Activated T-cell treated with anti-CD3 and anti-CD28 coated beads, Interleukin-2, amount 50 U/mL, for 4 hours (primary cell): ENCODE results near the gene UBE2L5. TPM values are rescaled to one million over a fixed set of nuclear protein-coding genes. Genes with fewer than 3 reads are reported as not detected.

Experiments used
- ATAC-seq, 2 donors: fragments of 200-7000 bp; cut with Tn5 transposase; one replicate each; pipeline ENCODE4 v1.10.0; 2021
- DNase-seq: peaks from one replicate; pipeline ENCODE4 v3.0.0-alpha.2; 2020
- H3K27me3 Mint-ChIP-seq: one replicate; pipeline ENCODE4 v1.8.0; 2021; ENCODE audit warnings: low read depth, mixed read lengths
- H3K36me3 Mint-ChIP-seq: one replicate; pipeline ENCODE4 v1.8.0; 2022; ENCODE audit warnings: mixed read lengths; ENCODE audit not compliant: insufficient read depth
- H3K4me1 Mint-ChIP-seq: one replicate; pipeline ENCODE4 v1.8.0; 2021; ENCODE audit warnings: low read depth, mixed read lengths
- H3K4me3 Mint-ChIP-seq: one replicate; pipeline ENCODE4 v1.8.0; 2021; ENCODE audit warnings: mild to moderate bottlenecking, moderate library complexity, mixed read lengths
- H3K9me3 Mint-ChIP-seq: one replicate; pipeline ENCODE4 v1.8.0; 2021; ENCODE audit warnings: mixed read lengths
- total RNA-seq, 3 donors: library from RNA; stranded (reverse); gene quantifications; one replicate each; pipeline ENCODE4 v1.2.1, GENCODE V29; 2021

Gene UBE2L5
- total RNA-seq, 3 donors from 2014 or later = not detected

DNA sequence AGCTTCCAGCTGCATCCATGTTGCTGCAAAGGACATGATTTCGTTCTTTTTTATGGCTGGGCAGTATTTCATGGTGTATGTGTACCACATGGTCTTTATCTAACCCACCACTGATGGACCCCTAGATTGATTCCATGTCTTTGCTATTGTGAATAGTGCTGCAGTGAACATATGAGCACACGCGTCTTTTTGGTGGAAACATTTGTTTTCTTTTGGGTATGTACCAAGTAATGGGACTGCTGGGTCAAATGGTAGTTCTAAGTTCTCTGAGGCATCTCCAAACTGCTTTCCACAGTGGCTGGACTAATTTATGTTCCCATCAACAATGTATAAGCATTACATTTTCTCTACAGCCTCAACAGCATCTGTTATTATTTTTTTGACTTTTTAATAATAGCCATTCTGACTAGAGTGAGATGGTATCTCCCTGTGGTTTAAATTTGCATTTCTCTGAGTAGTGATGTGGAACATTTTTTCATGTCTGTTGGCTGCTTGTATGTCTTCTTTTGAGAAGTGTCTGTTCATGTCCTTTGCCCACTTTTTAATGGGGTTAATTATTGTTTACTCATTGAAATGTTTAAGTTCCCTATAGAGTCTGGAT lies 6.8 kb upstream of the UBE2L5 start:
- Mint-ChIP-seq H3K9me3 (no peaks in the 10 kb centered on the region), H3K4me1 (peaks cover 17% of the 10 kb centered on the region), H3K36me3 (no peaks in the 10 kb centered on the region), H3K27me3 (no peaks in the 10 kb centered on the region), H3K4me3 (no peak overlapping the region)
- ATAC-seq (peak in 1 of 2 donors; percentile 50), DNase-seq (no peak)

DNA sequence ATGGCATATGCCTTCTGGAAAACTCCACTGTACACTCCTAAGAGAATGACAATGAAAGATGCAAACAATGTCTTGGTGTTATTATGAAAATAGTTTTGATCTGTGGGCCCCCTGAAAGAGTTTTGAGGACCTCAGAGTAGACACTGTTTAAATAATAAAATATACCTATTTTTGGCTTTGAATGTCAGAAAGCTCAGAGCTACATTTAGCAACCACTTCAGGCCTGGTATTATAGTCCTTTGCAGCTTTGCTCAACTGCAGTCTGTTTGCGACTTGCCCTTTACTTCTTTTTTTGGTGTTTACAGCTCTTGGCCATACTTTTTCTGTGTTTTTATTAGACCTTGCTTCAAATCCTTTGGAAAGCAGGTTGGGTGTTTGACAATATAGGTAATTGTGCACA lies 5.8 kb upstream of the UBE2L5 start:
- H3K36me3 Mint-ChIP-seq = no peaks in the 10 kb centered on the region
- H3K9me3 Mint-ChIP-seq = no peaks in the 10 kb centered on the region
- H3K4me3 Mint-ChIP-seq = no peak overlapping the region
- peaks cover 22% of the 10 kb centered on the region for H3K4me1 Mint-ChIP-seq
- DNase-seq (no peak), ATAC-seq (no peak)
- H3K27me3 Mint-ChIP-seq = no peaks in the 10 kb centered on the region

DNA sequence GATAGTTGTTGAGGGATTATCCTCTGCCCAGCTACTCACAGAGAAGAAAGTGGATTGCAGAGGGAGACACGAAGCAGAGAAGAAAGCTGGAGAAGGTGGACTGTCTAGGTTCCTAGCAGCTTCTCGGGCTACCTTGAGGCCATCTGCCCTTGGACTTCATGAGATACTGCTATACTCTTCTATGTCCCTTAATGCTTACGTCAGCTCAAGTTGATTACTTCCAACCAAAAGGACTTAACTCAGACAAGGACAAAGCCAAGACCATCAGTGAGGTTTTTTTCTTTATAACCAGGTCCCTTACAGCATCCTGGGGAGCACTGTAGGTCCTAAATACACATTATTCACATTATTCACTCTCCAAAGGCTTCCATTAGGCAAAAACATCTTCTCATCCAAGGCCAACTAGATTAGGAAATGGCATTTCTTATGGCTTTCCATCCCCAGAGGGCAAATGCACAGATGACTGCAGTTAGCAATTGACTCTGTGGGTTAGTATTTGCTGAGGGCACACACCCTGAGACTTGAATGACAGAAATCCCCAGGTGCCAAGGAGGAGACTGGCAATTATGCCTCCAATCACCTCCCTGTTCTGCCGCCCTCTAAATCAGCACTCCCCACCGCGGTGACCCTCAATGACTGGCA lies 4.1 kb upstream of the UBE2L5 start:
- Mint-ChIP-seq H3K9me3 (no peaks in the 10 kb centered on the region), H3K4me1 (peaks cover 22% of the 10 kb centered on the region), H3K36me3 (no peaks in the 10 kb centered on the region), H3K27me3 (no peaks in the 10 kb centered on the region), H3K4me3 (no peak overlapping the region)
- DNase-seq = no peak
- ATAC-seq = no peak

DNA sequence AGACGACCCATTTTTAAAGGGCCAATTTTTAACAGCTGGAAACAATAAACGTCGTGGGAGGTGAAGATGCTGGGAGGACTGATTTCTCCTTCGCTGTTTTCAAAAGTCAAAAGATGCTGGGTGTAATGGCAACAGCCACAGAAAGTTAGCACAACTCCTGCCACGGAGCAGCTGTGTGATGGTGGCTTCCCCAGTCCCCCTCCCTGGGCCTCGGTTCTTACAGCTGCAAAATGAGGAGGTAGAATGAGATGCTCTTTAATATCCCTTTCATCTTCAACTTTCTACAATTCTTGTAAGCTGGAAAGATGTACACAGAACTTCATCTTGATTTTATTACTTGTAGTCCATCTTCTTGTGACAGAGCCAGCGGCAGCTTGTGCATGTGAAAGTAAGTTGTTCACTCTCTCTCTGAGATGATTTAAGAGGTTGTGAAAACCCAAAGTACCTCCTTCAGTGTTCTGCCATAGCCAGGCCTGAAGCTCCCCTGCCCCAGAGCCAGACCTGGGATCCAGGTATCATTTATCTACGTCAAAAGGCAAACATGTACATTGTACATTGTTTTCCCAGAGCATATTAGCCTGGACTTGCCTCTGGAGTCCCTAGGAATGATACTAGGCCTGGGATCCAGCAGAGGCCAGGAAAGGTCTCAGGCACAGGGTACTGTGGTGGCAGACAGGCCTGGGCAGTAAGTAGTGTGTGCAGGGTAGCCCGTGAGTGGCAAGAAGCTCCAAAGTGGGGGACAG lies 3.4 kb upstream of the UBE2L5 start:
- H3K36me3 Mint-ChIP-seq = no peaks in the 10 kb centered on the region
- no peaks in the 10 kb centered on the region for H3K27me3 Mint-ChIP-seq
- DNase-seq (no peak), ATAC-seq (no peak)
- H3K4me3 Mint-ChIP-seq = no peak overlapping the region
- peaks cover 22% of the 10 kb centered on the region for H3K4me1 Mint-ChIP-seq
- H3K9me3 Mint-ChIP-seq = no peaks in the 10 kb centered on the region

DNA sequence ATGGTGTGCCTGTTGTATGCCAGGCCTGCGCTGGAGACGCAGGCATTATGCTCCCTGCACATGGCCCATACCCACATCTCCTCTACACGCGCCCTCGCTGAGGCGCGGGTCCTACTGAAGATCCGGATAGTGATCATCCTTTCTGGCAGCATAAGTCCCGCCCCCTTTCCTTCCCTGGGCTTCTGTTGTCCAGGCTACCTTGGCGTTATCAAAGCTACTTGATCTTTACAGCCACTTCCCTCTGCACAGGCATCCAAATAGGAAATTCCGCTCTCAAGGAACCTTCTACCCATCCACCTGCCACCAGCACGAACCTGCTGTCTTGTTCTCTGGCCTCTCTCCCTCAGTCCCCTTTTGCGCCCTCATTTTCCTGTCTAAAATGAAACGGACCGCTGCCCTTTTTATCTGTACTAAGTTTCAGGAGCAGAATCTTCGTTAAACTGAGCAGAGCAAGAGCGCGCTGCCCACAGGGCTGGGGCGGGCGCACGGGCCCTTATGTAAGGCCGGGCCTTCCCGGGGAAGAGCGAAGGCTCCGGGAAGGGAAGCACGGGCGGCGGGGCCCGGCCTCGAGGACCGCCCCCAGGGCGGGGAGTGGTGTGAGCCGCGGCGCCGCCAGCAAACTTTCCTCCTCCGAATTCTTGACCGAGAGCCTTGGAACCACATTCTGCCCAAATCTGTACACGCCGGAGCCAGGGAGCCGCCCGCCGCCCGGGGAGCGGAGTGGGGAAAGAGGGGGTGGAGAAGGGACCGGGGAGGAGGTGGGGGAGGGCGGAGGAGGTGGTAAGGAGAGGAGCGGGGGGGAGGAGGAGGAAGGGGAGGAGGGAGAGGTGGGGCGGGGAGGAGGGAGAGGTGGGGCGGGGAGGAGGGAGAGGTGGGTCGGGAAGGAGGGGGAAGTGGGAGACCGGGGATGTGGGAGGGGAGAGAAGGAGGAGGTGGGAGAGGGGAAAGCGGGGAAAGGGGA lies 920 bp upstream of the UBE2L5 start:
- no peaks in the 10 kb centered on the region for H3K27me3 Mint-ChIP-seq
- H3K9me3 Mint-ChIP-seq = no peaks in the 10 kb centered on the region
- peaks cover 12% of the 10 kb centered on the region for H3K4me1 Mint-ChIP-seq
- H3K36me3 Mint-ChIP-seq = no peaks in the 10 kb centered on the region
- DNase-seq = peak; percentile 31
- ATAC-seq = peak; percentile 44 to 48
- peak overlapping the region; percentile 75 for H3K4me3 Mint-ChIP-seq

DNA sequence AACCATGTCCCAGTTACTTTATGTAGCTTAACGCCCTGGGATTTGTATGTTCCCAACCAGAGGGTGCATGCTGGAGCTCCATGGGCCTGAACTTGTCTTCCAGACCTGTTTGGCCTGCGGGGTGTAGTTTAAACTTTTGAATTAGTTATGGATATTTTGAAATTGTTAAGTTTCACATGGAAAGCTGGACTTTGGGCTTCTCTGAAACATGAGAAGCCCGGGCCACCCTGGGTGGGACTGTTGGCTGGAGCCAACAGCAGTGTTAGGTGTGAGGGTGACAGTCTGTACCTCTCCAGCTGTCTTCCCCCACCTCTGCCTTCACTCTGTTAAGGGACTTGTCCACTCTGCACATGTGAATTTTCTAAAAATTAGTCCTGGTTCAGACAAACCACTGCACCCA lies 1.6 kb downstream of the UBE2L5 start:
- Mint-ChIP-seq H3K4me3 (no peak overlapping the region), H3K4me1 (peaks cover 12% of the 10 kb centered on the region), H3K36me3 (no peaks in the 10 kb centered on the region), H3K27me3 (no peaks in the 10 kb centered on the region), H3K9me3 (no peaks in the 10 kb centered on the region)
- DNase-seq (no peak), ATAC-seq (no peak)

DNA sequence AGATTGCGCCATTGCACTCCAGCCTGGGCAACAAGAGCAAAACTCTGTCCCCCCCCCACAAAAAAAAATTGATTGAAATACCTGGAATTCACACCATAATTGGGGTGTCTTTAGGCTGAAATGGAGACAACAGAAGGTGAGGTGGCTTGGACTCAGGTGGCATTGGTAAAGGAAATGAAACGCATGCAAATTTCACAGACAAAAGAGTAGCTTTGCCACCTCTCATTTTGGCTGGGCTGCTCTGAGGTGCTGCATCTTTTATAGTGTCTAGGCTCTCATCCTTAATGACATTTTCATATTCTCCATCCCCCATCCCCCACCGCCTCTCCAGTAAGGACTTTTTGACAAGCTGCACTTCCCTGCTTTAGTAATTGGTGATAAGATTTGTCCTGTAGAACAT lies 6.9 kb downstream of the UBE2L5 start:
- Mint-ChIP-seq H3K4me1 (peaks cover 29% of the 10 kb centered on the region), H3K36me3 (no peaks in the 10 kb centered on the region), H3K27me3 (no peaks in the 10 kb centered on the region), H3K4me3 (no peak overlapping the region), H3K9me3 (no peaks in the 10 kb centered on the region)
- no peak for DNase-seq
- no peak for ATAC-seq

DNA sequence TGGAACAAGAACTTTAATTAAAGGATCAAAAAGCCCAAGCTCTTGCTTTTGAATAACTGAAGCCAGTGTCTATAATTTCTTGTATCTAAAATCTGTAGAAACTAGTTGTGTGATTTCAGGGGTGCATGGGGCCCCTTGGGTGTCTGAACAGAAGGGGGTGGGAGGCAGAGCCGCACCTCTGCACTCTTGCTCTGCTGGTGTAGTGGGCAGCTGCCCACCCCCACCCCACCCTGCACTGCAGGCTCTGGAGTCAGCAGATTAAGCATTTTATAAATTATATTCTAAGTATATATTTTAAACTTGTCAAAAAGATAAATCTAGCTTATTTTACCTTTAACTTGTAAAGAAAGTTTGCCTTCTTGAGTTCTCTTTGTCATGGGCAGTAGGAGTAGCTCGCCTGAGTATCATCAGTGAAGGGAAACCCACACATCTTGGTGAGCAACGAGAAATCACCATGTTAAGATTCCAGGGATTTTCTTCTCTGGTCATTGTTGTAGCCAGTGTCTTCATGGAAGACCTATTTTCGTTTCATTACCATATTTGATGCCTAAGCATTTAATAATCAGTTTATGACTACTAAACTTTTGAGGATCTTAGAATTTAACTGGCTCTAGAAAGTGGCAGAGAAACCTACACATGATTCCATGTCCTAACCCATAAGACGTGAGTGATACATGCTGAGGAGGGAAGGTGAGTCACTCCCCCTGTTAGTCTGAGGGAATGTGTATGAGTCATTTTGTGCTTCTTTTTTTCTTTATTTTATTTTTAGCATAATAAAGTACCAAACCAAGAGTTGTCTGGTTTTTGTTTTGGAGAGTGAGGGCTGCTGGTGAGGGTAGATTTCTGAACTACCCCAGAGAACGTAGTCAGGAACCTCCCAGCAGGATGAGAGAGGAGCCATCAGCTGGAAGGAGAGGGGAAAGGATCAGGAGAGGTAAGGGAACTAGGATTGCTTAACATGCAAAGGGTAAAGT lies 7.7 kb downstream of the UBE2L5 start:
- H3K36me3 Mint-ChIP-seq = no peaks in the 10 kb centered on the region
- H3K4me3 Mint-ChIP-seq = peak overlapping the region; percentile 69
- ATAC-seq = peak; percentile 97
- DNase-seq = peak; percentile 17
- H3K27me3 Mint-ChIP-seq = no peaks in the 10 kb centered on the region
- no peaks in the 10 kb centered on the region for H3K9me3 Mint-ChIP-seq
- H3K4me1 Mint-ChIP-seq = peaks cover 29% of the 10 kb centered on the region

DNA sequence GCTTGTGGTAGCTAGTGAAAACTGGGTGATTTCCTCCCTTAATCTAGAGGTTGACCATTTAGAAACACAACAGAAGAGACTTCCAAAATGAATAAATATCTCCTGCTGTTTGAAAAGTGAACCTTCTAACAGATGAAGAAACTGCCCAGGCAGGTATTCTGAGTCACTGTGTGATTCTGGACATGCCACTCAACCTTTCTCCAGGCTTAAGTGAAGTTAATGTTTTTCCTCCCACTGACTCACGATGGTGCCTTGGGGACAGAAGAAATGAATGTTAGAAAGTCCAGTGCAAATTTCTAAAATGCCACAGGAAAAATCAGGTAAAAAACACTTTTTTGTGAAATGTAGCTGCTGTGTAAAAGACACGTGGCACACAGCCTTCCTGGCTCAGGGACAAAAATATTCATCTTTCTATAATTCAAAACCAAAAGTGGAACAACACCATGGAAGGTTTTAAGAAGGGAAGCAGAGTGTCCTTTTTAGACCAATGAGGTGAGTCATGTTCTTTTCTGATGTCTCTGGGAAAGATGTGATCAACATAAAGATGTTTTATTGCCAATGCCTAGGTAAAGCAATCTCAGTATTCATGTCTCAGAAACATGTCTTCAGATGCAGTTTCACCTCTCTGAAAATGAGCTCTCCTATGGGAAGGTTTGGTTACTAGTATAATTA lies 9.1 kb downstream of the UBE2L5 start:
- no peak overlapping the region for H3K4me3 Mint-ChIP-seq
- DNase-seq (no peak), ATAC-seq (peak in 1 of 2 donors; percentile 3)
- H3K4me1 Mint-ChIP-seq = peaks cover 29% of the 10 kb centered on the region
- no peaks in the 10 kb centered on the region for H3K9me3 Mint-ChIP-seq
- no peaks in the 10 kb centered on the region for H3K27me3 Mint-ChIP-seq
- no peaks in the 10 kb centered on the region for H3K36me3 Mint-ChIP-seq

DNA sequence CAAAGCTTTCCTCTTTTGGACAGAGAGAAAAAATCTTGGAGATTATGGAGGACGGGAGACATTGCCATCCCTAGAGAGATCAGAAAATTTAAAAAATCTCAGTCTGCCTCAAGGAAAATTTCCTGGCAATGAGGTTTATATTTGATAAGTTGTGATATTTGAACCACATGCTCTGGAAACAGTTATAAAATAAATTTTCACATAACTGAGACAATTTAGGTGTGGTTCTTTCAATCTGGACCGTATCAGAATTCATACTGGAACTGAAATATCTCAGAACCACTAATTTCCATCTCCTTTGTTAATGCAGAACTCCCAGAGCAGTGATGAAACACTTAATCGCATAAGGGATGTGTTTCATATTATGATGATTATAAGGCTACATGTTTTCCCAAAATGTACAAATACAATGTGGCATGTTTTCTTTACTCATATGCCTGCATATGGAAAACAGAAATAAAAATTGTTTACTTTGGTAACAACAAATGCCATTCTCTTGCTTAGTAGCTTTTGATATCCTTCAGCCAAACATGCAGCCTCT lies 13.7 kb downstream of the UBE2L5 start:
- H3K4me1 Mint-ChIP-seq = peaks cover 13% of the 10 kb centered on the region
- ATAC-seq (no peak), DNase-seq (no peak)
- H3K9me3 Mint-ChIP-seq = no peaks in the 10 kb centered on the region
- no peak overlapping the region for H3K4me3 Mint-ChIP-seq
- H3K27me3 Mint-ChIP-seq = no peaks in the 10 kb centered on the region
- H3K36me3 Mint-ChIP-seq = no peaks in the 10 kb centered on the region

DNA sequence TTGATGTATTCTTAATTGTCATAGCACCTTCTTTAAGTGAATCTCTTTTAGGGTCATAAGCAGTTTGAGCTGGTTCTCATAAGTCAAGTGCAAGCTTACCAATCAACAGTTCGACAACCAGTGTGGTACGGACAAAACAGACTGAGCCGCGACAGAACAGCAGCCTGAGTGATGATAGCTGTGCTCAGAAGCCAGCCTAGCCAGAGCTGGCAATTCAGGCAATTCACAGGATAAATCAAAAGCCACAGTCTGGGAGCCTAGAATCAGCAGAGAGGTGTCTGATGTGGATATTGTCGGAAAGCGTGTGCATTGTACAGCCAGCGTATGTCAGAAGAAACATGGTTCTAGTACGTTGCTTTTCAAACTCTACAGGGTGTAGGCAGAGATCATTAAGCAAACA lies 14.9 kb downstream of the UBE2L5 start:
- H3K36me3 Mint-ChIP-seq = no peaks in the 10 kb centered on the region
- H3K4me3 Mint-ChIP-seq = no peak overlapping the region
- DNase-seq = no peak
- no peak for ATAC-seq
- peaks cover 8% of the 10 kb centered on the region for H3K4me1 Mint-ChIP-seq
- H3K27me3 Mint-ChIP-seq = no peaks in the 10 kb centered on the region
- no peaks in the 10 kb centered on the region for H3K9me3 Mint-ChIP-seq

DNA sequence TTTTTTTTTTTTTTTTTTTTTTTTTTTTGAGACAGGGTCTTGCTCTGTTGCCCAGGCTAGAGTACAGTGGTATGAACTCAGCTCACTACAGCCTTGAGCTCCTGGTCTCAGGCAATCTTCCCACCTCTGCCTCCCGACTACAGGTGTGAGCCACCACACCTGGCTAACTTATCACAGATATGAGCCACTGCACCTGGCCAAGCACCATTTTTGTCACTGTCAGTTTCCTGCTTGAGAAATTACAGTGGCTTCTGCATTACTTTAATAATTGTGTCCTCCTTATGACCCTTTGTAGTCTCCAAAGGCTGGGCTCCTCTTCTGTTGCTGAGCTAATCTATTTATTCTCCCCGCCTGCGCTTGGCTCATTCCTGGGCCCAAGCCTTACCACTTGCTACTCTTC lies 16.0 kb downstream of the UBE2L5 start:
- no peak for ATAC-seq
- H3K4me1 Mint-ChIP-seq = peaks cover 8% of the 10 kb centered on the region

More for the DNA sequence above, 16.0 kb downstream of the UBE2L5 start:
- Mint-ChIP-seq H3K9me3 (no peaks in the 10 kb centered on the region), H3K27me3 (no peaks in the 10 kb centered on the region), H3K36me3 (no peaks in the 10 kb centered on the region), H3K4me3 (no peak overlapping the region)
- DNase-seq = no peak
